IPS-NIHi7 (cell line): ENCODE measurements around the gene USP14.

Experiments
- DNase-seq: peaks from one replicate; pipeline ENCODE4 v3.0.0; 2012; ENCODE audit warnings: mixed read lengths; ENCODE audit errors: extremely low spot score

The USP14 gene

DNA sequence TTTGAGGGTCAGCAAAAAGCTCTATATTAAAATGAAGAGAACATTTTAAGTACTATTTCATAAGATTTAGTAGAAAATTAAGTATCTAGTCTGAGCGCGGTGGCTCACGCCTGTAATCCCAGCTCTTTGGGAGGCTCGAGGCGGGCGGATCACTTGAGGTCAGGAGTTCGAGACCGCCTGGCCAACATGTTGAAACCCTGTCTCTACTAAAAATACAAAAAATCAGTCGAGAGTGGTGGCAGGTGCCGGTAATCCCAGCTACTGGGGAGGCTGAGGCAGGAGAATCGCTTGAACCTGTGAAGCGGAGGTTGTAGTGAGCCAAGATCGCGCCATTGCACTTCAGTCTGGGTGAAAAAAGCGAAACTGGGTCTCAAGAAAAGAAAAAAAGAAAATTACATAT is 1.6 kb downstream of the USP14 start:
- no peak for DNase-seq

DNA sequence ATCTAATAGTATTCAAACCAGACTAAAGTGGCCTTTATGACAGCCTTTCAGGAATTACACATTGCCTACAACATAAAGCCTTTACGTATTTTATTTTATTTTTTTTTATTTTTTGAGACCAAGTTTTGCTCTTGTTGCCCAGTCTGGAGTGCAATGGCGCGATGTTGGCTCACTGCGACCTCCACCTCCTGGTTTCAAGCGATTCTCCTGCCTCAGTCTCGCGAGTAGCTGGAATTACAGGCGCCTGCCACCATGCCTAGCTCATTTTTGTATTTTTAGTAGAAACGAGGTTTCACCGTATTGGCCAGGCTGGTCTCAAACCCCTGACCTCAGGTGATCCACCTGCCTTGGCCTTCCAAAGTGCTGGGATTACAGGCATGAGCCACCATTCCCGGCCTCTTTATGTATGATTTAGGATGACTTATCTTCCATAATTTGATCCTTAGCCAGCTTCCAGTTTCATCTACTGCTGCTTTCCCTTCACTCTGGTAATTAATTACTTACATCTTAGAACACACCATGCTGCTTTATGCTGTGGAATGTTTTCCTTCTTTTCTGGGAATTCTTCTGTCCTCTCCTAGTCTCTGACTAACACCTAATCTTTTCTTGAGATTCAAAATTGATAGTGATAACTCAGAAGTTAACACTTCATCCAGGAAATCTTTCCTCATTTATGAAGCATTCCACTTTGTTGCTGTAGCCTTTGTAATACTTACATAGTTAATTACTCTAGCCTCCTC is 2.6 kb downstream of the USP14 start:
- DNase-seq = no peak

DNA sequence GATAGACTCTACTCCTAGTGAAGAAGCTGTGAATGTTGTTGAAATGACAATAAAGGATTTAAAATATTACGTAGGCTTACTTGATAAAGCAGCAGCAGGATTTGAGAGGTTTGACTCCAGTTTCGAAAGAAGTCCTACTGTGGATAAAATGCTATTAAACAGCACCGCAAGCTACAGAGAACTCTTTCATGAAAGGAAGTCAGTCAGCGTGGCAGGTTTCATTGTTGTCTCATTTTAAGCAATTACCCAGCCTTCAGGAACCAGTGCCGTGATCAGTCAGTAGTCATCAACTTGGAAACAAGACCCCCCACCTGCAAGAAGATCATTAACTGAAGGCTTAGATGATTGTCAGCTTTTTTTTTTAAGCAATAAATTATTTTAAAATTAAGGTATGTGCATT is 14.0 kb downstream of the USP14 start:
- no peak for DNase-seq

DNA sequence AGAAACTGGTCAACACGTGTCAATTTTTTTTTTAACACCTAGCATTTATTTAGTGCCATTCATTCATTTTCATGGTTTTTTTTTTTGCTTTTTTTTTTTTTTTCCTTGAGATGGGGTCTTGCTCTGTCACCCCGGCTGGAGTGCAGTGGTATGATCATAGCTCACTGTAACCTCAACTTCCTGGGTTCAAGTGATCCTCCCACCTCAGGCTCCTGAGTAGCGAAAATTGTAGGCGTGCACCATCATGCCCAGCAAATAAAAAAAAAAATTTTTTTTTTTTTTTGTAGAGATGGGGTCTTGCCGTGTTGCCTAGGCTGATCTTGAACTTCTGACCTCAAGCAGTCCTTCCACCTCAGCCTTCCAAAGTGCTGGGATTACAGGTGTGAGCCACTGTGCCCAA is 21.1 kb downstream of the USP14 start:
- DNase-seq = no peak

DNA sequence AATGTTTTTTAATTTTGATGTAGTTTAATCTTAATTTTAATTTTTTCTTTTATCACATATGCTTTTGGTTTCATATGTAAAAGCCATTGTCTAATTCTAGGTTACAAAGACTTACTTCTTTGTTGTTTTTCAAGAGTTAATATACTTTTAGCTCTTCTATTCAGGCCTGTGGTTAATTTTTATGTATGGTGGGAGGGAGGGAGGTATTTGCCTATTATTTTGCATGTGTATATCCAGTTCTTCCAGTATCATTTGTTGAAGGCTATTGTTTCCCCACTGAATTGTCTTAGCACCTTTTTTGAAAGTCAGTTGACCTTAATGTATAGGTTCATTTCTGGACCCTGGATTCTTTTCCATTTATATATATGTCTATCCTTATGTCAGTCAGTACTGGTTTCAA is 23.4 kb downstream of the USP14 start:
- DNase-seq = no peak

DNA sequence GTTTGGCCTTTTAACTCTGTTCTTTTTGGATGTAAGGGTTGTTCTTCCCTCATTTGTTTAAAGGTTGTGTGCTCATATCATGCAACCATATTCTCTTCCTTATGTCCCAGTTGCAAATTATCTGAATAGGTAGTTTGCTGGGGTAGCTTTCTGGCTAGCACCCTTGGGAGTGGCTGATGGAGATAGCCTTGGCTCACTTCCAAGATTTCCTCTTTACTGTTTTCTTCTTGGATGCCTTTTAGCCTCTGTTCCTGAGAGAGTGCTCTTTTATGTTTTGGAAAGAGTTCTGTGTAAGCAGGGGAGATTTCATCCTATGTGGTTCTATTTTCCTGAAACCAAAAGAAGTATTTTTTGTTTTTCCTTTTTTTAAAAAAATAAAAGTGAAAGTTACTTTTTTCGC is 25.4 kb downstream of the USP14 start:
- no peak for DNase-seq

DNA sequence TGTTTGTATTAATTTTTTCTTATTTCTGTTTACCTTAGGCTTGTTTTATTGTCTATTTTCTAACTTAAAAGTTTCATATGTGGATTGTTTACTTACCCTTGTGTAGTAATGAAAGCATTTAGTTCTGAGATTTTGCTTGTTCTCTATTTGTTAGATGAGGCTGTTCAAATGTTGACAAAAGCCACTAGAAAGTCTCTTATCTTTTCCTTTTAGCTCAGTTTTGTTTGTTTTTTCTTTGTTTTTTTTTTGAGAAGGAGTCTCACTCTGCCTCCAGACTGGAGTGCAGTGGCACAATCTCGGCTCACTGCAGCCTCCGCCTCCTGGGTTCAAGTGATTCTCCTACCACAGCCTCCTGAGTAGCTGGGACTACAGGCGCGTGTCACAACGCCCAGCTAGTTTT is 30.9 kb downstream of the USP14 start:
- DNase-seq = no peak

DNA sequence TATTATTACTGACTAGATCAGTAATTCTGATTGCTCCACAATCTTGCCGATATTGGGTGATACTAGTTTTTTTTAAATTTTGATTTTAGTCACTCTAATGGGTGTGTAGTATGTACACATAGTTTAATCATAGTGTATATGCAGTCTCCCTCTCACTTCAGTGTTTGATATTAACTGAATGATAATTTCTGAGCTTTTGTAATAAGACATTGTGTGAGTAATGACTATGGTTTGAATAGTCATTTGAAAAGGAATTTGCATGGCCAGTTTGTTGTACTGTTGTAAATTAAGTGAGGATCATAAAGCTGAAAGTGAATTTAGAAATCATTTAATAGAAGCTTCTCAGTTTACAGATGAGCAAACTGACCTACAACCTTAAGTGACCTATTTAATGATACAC is 33.4 kb downstream of the USP14 start:
- DNase-seq = no peak

DNA sequence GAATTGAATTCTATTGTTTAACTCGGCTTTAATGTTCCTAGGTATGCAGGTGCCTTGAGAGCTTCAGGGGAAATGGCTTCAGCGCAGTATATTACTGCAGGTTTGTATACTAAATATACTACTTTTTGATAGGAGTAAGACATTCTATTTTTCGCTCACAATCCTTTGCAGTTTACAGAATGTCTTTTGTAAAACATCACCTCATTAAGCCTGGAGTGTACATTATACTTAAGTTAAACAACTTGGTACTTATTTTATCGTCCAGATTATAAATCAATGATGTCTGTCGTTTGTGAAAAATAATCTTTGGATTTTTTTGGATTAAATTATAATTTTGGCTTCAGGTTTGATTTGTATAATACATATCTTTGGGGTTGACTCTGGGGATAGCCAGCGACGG is 34.4 kb downstream of the USP14 start:
- DNase-seq = no peak

DNA sequence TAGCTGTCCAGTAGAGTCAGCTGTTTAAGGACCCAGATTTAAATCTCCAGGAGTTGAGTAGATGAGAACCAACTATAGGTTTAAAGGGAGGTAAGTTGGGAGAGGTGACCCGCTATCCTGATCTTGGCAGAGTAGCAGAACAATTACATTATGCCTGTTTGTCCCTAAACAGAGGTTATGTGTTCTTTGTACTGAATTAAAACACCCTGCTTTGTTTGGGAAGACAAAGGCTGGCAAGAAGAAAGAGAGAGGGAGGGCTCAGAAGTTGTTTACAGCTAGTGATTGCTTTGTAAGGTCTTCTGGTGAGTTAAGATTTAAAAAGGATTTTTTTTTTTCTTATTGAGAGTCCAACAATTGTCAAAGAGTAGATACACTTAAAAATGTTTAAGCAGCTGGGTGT is 37.3 kb downstream of the USP14 start:
- DNase-seq = no peak

DNA sequence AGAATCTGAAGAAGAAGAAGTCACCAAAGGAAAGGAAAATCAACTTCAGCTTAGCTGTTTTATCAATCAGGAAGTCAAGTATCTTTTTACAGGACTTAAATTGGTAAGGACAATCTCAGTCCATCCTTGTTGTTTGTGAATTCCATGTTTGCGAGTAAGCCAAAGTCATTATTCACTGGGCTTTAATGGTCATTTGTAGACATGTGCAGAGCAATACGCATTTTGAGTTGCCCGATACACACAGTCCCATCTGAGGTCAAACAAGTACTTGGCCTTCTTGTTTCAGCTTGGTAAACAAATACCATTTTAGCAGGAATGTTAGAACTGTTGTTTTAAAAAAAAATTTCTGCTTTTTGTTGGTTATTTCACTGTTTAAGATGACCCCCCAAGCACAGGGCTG is 40.9 kb downstream of the USP14 start:
- DNase-seq = no peak

DNA sequence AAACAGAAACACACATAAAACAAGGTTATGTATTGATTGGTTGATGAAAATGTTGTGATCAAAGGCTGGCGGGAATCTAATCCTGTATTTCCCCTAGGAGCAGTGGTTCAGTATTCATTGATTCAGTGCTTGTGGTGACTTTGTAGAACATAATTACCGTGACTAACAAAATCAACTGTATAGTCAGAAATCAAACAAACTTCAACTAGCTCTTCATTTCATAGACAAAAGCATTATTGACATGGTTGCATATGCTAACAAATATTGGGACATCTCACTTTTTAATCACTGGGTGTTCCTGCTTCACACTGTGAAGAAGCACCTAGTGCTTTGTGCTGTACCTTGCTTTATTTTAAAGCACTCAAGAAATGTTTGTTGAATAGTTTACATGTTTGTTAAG is 41.4 kb downstream of the USP14 start:
- no peak for DNase-seq

DNA sequence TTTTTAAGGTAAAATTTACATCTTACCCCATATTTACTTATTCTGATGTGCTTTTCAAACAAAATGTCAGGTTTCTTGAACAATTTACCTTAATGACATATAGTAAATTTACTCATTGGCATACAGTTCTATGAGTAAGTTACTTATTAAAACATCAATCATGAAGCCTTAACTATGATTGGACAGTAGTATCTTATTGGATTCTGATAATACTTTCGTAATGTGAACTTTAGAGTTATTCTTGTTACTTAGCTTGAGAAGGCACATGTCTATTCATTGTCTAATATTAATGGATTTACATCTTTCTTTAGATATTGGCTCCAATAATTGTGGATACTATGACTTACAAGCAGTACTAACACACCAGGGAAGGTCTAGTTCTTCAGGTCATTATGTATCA is 51.7 kb downstream of the USP14 start:
- no peak for DNase-seq

DNA sequence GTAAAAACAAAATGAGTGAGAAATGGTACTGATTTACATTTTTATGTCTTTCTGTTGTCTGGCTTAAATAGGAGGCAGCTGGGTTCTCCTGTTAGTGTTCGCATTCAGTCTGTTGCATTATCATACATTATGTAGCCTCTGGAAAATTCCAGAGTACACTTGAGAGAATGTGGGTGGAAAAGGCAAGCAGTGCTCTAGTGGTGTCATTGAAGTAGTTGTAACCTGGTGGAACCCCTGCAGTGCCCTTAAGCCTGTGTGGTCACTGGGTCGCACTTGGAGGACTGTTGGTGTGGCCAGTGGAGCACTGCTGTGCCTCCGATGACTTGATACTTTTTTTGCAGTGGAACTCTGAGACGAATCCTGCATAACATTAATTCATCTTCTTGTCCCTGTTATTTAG is 52.4 kb downstream of the USP14 start:
- DNase-seq = no peak

DNA sequence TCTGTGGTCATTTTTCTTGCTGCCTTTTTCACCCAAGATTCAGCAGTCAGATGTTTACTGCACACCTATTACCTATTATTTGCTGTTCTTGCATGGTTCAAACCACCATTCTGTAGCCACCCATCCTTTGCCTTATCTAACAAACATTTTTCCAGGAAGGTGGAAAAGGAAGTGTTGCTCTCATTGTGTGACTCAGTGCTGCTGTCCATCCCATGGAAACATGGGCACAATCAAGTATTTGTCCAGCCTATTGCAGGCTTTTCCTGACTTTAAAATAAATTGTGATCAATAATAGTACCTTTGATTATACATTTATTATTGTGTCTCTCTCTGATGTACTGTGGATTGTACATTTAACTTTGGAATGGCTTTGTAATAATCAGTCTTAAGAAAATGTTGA is 53.2 kb downstream of the USP14 start:
- DNase-seq = no peak

DNA sequence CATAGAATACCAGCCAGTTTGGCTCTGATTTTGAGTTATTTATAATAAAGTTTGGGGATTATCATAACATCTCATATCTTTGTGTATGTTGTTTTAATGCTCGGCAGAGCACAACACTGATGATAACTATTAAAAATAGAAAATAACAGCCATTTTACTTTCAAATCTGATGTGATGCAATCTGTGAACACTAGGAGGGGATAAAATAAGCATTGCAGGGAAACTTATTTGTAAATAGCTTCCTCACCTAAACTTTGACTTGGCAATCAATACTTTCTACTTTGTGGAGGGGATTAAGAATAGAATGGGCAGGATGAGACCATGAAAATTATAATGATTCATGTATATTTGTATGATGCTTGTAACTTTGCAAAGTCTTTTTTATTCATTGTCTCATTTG is 54.4 kb downstream of the USP14 start:
- no peak for DNase-seq

DNA sequence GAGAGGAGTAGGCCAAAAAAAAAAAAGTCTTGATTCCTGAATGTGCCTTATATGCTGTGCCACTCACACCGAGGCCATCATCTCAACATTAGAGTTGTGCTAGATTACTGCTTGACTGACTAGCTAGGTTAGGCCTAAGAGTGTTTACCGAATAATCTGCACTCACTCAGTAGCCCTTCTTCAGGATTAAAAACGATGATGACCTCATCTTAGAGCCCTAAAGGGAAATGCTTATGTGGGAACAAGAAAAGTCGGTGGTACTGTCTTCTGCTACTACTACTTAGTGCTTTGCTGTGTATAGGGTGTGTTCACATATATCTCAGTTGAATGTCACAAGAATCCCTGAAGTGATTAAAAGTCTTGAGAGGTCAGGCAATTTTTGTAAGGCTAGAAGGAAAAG is 55.1 kb downstream of the USP14 start:
- no peak for DNase-seq

DNA sequence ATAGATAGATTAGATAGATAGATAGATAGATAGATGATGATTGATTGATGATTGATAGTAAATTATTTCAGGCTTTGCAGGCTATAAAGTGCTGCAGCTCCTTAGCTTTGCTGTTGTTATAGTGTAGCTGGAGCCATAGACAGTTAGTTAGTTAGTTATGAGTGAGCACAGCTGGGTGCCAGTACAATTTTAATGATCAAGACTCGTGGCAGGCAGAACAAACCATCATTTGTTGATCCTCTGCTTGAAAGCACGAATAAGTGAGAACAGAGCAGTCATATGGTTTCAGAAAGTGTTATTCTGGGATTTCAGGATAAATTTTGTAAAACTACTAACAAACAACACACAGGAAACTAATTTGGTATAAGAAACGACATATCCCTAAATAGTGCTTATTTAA is 55.6 kb downstream of the USP14 start:
- DNase-seq = no peak

DNA sequence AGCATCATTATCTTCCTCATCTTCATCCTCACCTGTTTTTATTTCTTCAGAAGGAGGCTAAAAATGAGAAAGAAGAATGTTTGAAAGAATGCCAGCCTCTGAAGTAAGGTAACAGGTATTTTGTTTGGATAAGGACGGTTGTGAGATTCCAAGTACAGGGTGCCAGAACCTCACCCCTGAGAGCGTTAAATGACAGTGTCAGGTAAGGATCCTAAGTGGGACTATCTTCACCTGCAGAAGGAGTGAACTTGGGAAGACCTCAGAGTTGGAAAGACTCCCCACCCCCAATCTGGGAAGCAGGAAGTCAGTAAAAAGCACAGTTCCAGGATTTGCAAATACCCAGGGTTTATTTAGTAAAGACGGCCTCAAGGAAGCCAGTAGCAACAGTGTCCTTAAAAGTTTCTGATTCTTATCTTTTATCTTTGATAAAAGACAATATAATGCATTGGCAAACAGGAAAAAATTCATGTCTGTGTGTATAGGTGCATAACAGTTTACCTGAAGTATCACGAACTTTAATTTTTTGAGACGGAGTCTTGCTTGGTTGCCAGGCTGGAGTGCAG is 57.2 kb downstream of the USP14 start:
- DNase-seq = no peak

DNA sequence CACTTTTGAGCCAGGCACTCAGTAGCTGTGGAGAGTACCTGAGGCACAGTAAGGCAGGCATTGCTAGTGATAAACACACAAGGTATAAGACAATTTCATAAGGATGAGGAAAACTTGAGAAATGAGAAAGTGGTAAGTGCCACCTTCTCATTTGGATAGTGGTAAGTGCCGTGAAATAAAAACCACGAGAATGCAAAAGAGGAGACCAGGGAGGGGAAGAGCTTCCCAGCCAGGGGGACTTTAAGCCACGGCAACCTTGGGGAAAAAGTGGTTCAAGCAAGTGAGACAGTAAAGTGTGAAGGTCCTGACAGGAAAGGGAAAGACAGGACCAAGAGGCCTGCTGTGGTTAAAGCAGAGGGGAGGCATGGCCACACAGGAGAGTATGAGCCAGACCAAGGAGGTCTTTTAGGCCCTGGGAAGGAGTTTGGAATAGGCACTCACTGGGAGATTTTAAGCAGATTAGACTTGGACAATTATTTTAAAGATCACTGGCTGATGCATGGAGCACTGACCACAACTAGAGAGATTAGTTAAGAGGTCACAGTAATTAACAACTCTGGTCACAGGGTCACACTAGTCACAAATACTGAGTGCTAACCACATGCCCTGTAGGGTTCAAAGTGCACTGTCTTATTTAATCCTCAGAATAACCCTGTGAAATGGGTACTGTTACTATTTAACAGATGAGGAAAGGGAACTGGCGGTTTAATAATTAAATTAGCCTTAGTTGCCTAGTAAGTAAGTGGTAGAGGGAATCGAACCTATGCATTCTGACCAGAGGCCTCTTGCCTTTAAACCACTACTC is 59.4 kb downstream of the USP14 start:
- DNase-seq = no peak

DNA sequence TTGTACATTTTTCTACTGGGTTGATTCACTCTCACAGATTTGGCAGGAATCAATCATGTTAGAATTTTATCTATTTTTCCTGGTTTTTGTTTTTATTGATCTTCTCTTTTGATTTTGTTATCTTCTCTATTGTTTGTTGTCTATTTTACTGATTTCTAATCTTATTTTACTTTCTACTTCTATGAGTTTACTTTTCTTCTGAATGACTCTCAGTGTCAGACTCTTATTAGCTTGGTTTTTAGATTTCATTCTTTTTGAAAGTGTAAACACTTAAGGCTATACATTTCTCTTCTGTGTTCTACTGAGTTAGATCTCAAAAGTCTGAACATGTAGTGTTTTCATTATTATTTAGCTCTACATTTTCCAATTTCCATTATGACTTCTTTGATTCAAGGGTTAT is 62.4 kb downstream of the USP14 start:
- no peak for DNase-seq

DNA sequence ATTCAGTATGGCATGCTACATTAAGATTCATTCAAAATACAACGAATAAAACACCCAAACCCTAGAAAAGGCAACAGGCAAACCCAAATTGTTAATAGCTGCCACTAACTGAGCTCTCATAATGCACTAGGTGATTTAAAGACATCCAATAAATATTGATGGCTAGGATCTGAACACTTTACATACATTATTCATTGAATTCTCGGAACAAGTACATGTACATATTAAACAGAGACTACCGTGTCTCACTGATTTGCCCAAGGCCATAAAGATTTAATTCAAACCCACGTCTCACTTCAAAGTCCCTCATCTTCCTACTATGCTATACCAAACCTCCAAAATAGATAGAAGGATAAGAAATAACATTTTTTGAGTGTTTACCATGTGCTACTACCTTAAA is 67.4 kb downstream of the USP14 start:
- no peak for DNase-seq

DNA sequence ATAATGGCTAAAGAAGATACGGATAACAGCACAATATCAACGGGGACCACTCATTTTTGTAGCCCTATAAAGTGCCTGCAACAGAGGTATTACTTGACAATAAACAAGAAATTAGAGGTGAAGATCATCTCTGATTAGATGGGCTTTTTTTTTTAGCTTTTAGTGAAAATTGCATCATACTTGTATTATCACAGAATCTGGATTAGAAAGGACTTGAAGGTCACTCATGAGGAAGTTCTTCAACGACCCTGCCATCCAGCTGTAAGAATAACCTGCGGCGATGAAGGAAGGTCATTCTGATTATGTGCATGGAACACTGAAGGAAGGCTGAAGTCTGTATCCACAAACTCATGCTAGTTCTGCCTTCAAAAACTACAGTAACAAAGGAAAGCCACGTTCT is 69.0 kb downstream of the USP14 start:
- DNase-seq = no peak
